HCT116 (cell line): ENCODE results near the gene FBN3. TPM values are rescaled to one million over a fixed set of nuclear protein-coding genes. Genes with fewer than 3 reads are reported as not detected.

Experiments used
- ATAC-seq: fragments of 200-7000 bp; cut with Tn5 transposase; 2 replicates; pipeline ENCODE4 v1.9.1; 2020; ENCODE audit warnings: mild to moderate bottlenecking, moderate library complexity
- BruUV-seq: library from RNA; stranded (reverse); fragments of 400-500 nt; replicated peaks from 2 replicates; lab custom pipeline; 2021; lab: Mats Ljungman, UMichigan
- CTCF ChIA-PET: fragments of 300-600 bp; sonication (Branson Sonifier 250); formaldehyde crosslinking; loops from one replicate; lab custom pipeline; 2021; ENCODE audit warnings: antibody characterized with exemption; lab: Charles Lee
- POLR2A ChIA-PET: fragments of 300-600, 350-600 bp; sonication (Branson Sonifier 250); formaldehyde crosslinking; loops from one replicate; lab custom pipeline; 2021; ENCODE audit warnings: antibody characterized with exemption; lab: Charles Lee
- RAD21 ChIA-PET, 2 experiments: fragments of 300-600 bp; sonication (Branson Sonifier 250); formaldehyde crosslinking; loops; one replicate each; lab custom pipeline; 2023; ENCODE audit warnings: low total read pairs in 2 of 2; ENCODE audit not compliant: uncharacterized antibody in 2 of 2, unreplicated experiment in 2 of 2, low non-redundant PET in 1 of 2; lab: Charles Lee
- DNase-seq: peaks from one replicate; pipeline ENCODE4 v3.0.0-alpha.2; 2010; ENCODE audit warnings: low read depth, low spot score
- H2AFZ ChIP-seq: fragments of 200-600 bp; shearing (Covaris generic), sonication (generic); 2 replicates; pipeline ENCODE4 v1.6.1; 2017; ENCODE audit warnings: low read depth, mixed run types, mixed read lengths, antibody characterized with exemption, low read length; ENCODE audit not compliant: poor library complexity, severe bottlenecking
- H3K27ac ChIP-seq: 2 replicates; pipeline ENCODE4 v1.5.1; 2012; ENCODE audit warnings: low read depth, low read length
- H3K27me3 ChIP-seq: fragments of 200-600 bp; sonication (generic); 2 replicates; pipeline ENCODE4 v1.6.1; 2016; ENCODE audit warnings: mixed run types, low read length, mixed read lengths; ENCODE audit not compliant: insufficient read depth
- H3K36me3 ChIP-seq, 2 experiments: fragments of 200-500 bp in 1 of 2; fragments of 200-600 bp in 1 of 2; sonication (Bioruptor generic) in 1 of 2; sonication (generic) in 1 of 2; 2 replicates each; pipeline versions ENCODE4 v1.5.1 to v1.6.1; 2014 to 2016; ENCODE audit warnings: low read length in 2 of 2, inconsistent platforms in 1 of 2, mixed read lengths in 1 of 2, mixed run types in 1 of 2; ENCODE audit not compliant: insufficient read depth in 2 of 2, control insufficient read depth in 1 of 2
- H3K4me1 ChIP-seq, 2 experiments: fragments of 200-600 bp in 1 of 2; sonication (generic) in 1 of 2; 2 replicates each; pipeline versions ENCODE4 v1.5.1 to v1.6.1; 2012 to 2017; ENCODE audit warnings: low read length in 2 of 2, inconsistent platforms in 1 of 2, mild to moderate bottlenecking in 1 of 2, mixed read lengths in 1 of 2, mixed run types in 1 of 2, moderate library complexity in 1 of 2; ENCODE audit not compliant: insufficient read depth in 2 of 2, control insufficient read depth in 1 of 2
- H3K4me2 ChIP-seq: fragments of 200-600 bp; sonication (generic); 2 replicates; pipeline ENCODE4 v1.6.1; 2017; ENCODE audit warnings: mixed run types, low read length, mixed read lengths
- H3K4me3 ChIP-seq, 2 experiments: fragments of 200-600 bp in 1 of 2; sonication (generic) in 1 of 2; replicated peaks in 1 of 2; 2 replicates each; pipeline ENCODE4 v1.5.1; 2011 to 2016; ENCODE audit warnings: low read length in 2 of 2, control low read depth in 1 of 2, low read depth in 1 of 2, mild to moderate bottlenecking in 1 of 2, mixed read lengths in 1 of 2, mixed run types in 1 of 2
- H3K79me2 ChIP-seq: fragments of 200-600 bp; sonication (generic); 2 replicates; pipeline ENCODE4 v1.6.1; 2017; ENCODE audit warnings: mild to moderate bottlenecking, mixed run types, low read length, moderate library complexity, mixed read lengths; ENCODE audit not compliant: insufficient read depth
- H3K9ac ChIP-seq: fragments of 200-600 bp; sonication (generic); 2 replicates; pipeline ENCODE4 v1.6.1; 2016; ENCODE audit warnings: low read length, mixed read lengths
- H3K9me2 ChIP-seq: fragments of 200-600 bp; sonication (generic), shearing (Covaris generic); 2 replicates; pipeline ENCODE4 v1.6.1; 2017; ENCODE audit warnings: mixed run types, mild to moderate bottlenecking, moderate library complexity; ENCODE audit not compliant: insufficient read depth
- H3K9me3 ChIP-seq, 2 experiments: fragments of 200-500 bp in 1 of 2; fragments of 200-600 bp in 1 of 2; sonication (Bioruptor generic) in 1 of 2; sonication (generic) in 1 of 2; 2 replicates each; pipeline ENCODE4 v1.6.1; 2014 to 2017; ENCODE audit warnings: low read length in 2 of 2, mixed read lengths in 2 of 2, inconsistent platforms in 1 of 2, low read depth in 1 of 2, mild to moderate bottlenecking in 1 of 2, mixed run types in 1 of 2, moderate library complexity in 1 of 2; ENCODE audit not compliant: control insufficient read depth in 1 of 2, insufficient read depth in 1 of 2
- H4K20me1 ChIP-seq: fragments of 200-600 bp; sonication (generic), shearing (Covaris generic); 2 replicates; pipeline ENCODE4 v1.6.1; 2017; ENCODE audit warnings: mixed run types, mild to moderate bottlenecking, moderate library complexity; ENCODE audit not compliant: insufficient read depth
- EGR1 ChIP-seq: IDR thresholded peaks from 2 replicates; pipeline ENCODE4 v1.6.1; 2012; ENCODE audit warnings: low read depth
- MAX ChIP-seq: IDR thresholded peaks from 2 replicates; pipeline ENCODE4 v1.6.1; 2012
- POLR2A ChIP-seq: IDR thresholded peaks from 2 replicates; pipeline ENCODE4 v1.7.0; 2011; ENCODE audit warnings: borderline replicate concordance; ENCODE audit not compliant: insufficient read depth, insufficient read length; ENCODE audit errors: extremely low read depth
- SP1 ChIP-seq: IDR thresholded peaks from 2 replicates; pipeline ENCODE4 v1.6.1; 2012; ENCODE audit warnings: low read depth
- SRF ChIP-seq: IDR thresholded peaks from 2 replicates; pipeline ENCODE4 v1.6.1; 2012; ENCODE audit warnings: low read depth
- TCF7L2 ChIP-seq: IDR thresholded peaks from 2 replicates; pipeline ENCODE4 v1.7.0; 2011; ENCODE audit warnings: borderline replicate concordance, inconsistent platforms; ENCODE audit not compliant: insufficient read depth, insufficient read length; ENCODE audit errors: extremely low read depth
- YY1 ChIP-seq: IDR thresholded peaks from 2 replicates; pipeline ENCODE4 v1.6.1; 2011; ENCODE audit warnings: low read length, low read depth, moderate library complexity, mild to moderate bottlenecking; ENCODE audit not compliant: insufficient replicate concordance; ENCODE audit errors: extremely low read depth
- ZBTB33 ChIP-seq: IDR thresholded peaks from 2 replicates; pipeline ENCODE4 v1.6.1; 2011; ENCODE audit warnings: mild to moderate bottlenecking, low read length, moderate library complexity; ENCODE audit not compliant: insufficient replicate concordance; ENCODE audit errors: extremely low read depth
- intact Hi-C: fragments of 100-400 bp; cut with micrococcal nuclease; formaldehyde crosslinking; loops from 2 replicates; pipeline ENCODE4 v1.10.0; 2022
- total RNA-seq: library from RNA; stranded (reverse); gene quantifications from one replicate; pipeline ENCODE4 v1.2.1, GENCODE V29; 2021; ENCODE audit not compliant: unreplicated experiment

Gene FBN3
- total RNA-seq, 1 experiment from 2014 or later = 6.6 TPM

DNA sequence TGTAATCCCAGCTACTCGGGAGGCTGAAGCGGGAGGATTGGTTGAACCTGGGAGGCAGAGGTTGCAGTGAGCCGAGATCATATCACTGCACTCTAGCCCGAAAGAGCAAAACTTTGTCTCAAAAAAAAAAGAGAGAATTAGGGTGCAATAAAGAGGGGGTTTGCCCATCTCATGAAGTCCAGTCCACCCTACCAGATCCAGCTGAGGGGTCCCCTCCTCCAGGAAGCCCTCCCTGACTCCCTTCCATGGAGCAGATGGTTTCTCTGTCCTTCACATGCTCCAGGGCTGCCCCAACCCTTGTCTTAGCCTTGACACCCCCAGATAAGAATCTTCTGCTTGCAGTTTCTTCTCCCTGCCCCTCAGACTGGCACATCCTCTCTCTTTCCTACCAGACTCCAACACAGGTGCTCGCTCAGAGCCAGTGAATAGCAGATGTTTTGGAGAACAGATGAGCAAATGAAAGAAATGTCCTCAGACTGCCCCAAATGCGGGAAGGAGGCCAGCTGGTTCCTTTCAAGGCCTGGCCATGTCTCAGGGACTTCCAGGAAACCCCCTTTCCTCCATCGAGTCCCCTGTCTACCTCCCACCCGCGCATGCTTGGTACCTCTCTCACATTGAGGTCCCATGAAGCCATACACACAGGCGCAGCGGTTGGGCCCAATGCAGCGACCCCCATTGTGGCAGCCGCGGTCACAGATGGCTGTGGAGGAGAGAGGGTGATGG is 5.0 kb downstream of the FBN3 start:
- ChIA-PET CTCF (interaction anchor here (0.6 kb wide), 1 partner anchor 922 kb away, joined by 4 read pairs; no protein-coding TSS in a partner anchor), RAD21 (no interaction called here), POLR2A (no interaction called here)
- ATAC-seq (no peak), DNase-seq (no peak)
- no peaks in the 10 kb centered on the region for H3K36me3 ChIP-seq
- H3K4me3 ChIP-seq = no peak overlapping the region
- H3K4me1 ChIP-seq = peaks cover 3 to 12% of the 10 kb centered on the region in 2 experiments; a peak in 3 of 4 replicates
- intact Hi-C loops = no loop called here
- BruUV-seq = no TSS peak
- H4K20me1 ChIP-seq = no peaks in the 10 kb centered on the region
- H3K79me2 ChIP-seq = no peaks in the 10 kb centered on the region
- TF ChIP-seq SRF (no peak), TCF7L2 (no peak), SP1 (no peak), ZBTB33 (no peak), MAX (no peak)
- no peak overlapping the region for H3K9ac ChIP-seq
- no peak overlapping the region for H2AFZ ChIP-seq
- no peak overlapping the region for H3K4me2 ChIP-seq
- H3K9me3 ChIP-seq = no peaks in the 10 kb centered on the region
- no peaks in the 10 kb centered on the region for H3K27me3 ChIP-seq
- no peak overlapping the region for H3K27ac ChIP-seq
- no peaks in the 10 kb centered on the region for H3K9me2 ChIP-seq

DNA sequence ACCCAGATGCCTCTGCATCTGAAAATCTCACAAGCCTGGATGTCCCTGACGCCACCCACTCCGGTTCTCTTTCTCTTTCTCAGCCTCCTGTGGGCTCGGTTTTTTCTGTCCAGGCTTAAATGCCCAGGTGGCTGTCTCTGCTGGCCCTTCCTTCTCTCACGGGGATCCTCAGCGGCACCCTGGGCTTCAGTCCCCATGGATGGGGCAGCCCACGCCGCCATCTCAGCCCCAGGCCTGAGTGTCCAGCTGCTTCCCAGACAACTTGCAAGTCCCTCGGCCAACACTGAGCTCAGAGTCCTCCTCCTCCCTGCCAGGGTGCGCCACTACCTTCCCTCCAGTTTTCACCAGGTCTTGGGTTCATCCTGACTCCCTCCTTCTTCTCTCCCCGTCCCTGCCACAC is 6.4 kb downstream of the FBN3 start:
- Histone ChIP-seq H3K9me2 (no peaks in the 10 kb centered on the region), H3K79me2 (no peaks in the 10 kb centered on the region), H3K27me3 (no peaks in the 10 kb centered on the region), H2AFZ (no peak overlapping the region), H3K27ac (no peak overlapping the region), H3K36me3 (no peaks in the 10 kb centered on the region), H3K4me3 (no peak overlapping the region), H3K4me2 (no peak overlapping the region), H3K9ac (no peak overlapping the region), H4K20me1 (no peaks in the 10 kb centered on the region), H3K4me1 (peaks cover 0 to under 1% of the 10 kb centered on the region in 2 experiments; a peak in 3 of 4 replicates), H3K9me3 (no peaks in the 10 kb centered on the region)
- no TSS peak for BruUV-seq
- intact Hi-C loops = no loop called here
- TF ChIP-seq POLR2A (no peak), EGR1 (no peak), TCF7L2 (no peak), ZBTB33 (no peak), YY1 (no peak)
- DNase-seq = no peak
- ATAC-seq = no peak
- POLR2A ChIA-PET = no interaction called here
- CTCF ChIA-PET = interaction anchor here (1.6 kb wide), 1 partner anchor 15 kb away, joined by 3 read pairs; no protein-coding TSS in a partner anchor
- RAD21 ChIA-PET = no interaction called here
